Measurements from ENCODE around the gene PTPRJ. TPM values are rescaled to one million over a fixed set of nuclear protein-coding genes. Genes with fewer than 3 reads are reported as not detected.
A peak's percentile ranks its signal among the peaks of the same experiment; 100 is the strongest.

PTPRJ gene
- total and polyA plus RNA-seq, 2 donors (not counting 1 experiment from before 2014, with no cell fraction given), result 11.2 to 20.0 TPM

DNA sequence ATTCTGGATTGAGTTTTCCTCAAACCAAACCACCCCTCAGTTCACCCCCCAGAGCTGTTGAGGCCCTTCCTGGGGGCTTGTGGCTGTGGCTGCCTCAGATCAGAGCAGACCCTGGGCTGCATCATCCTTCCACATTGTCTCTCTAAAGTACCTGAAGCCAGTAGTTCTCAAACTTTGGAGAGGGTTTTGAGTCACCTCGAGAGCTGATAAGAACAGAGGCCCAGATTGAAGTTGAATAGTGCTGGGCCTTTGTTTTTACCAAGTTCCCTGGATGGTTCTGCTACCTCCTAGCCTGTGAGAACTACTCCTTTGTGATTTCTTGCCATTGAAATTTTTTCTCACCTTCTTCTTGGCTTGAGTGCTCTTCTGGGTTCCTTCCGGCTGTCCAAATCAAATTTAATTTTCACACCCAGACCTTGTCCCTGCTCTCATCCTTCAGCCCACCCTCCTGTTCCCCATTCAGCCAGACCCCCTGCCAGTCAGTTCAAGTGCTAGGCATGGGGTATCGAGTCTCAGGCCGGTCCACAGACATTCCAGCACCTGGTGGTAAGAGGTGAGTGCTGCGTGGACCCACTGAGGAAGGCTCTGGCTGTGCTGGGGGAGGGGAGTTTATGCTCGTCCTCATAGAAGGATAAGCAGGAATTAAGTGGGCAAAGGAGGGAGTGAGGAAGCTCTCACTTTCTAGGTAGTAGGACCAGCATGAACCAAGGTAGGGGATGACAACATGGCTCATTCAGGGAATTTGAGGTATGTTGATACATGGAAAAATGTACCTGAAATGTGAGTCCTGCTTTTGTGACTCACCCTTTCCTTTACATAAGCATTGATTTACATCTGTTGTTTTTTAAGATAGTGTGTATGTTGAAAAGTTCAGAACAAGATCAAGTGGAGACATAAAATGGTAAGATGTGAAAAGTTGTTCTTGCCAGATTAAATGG, 116.5 kb downstream of the PTPRJ start:
- DNase-seq, result no peak
- Histone ChIP-seq H3K27me3 (replicated peaks in 1 of 4; ENCODE audit: control extremely low read depth in 1 of 4, control insufficient read depth in 3 of 4, insufficient read depth in 4 of 4, low read length in 3 of 4) (no peaks in the 10 kb centered on the region), H2AFZ (ENCODE audit: insufficient read depth, low read depth, low read length, poor library complexity, severe bottlenecking) (no peak overlapping the region), H3K9me3 (ENCODE audit: control extremely low read depth in 1 of 3, control insufficient read depth in 2 of 3, insufficient read depth in 1 of 3, low read length in 2 of 3) (no peaks in the 10 kb centered on the region), H3K4me2 (replicated peaks; ENCODE audit: low read depth, low read length, poor library complexity, severe bottlenecking) (no peak overlapping the region), H3K27ac (ENCODE audit: low read length in 2 of 2) (no peak overlapping the region), H3K4me1 (ENCODE audit: control insufficient read depth in 2 of 2, insufficient read depth in 2 of 2, low read length in 2 of 2) (peaks cover 0 to 15% of the 10 kb centered on the region in 2 donors), H4K20me1 (ENCODE audit: control insufficient read depth, insufficient read depth, low read length, poor library complexity, severe bottlenecking) (peaks cover 14% of the 10 kb centered on the region), H3K36me3 (replicated peaks in 1 of 2; ENCODE audit: control extremely low read depth in 1 of 2, control insufficient read depth in 1 of 2, extremely low read depth in 1 of 2, insufficient read depth in 2 of 2, low read length in 1 of 2) (peaks cover 0 to 2% of the 10 kb centered on the region in 2 experiments), H3K4me3 (ENCODE audit: control extremely low read depth in 1 of 5, extremely low read depth in 1 of 5, insufficient read depth in 1 of 5, low read depth in 2 of 5, low read length in 4 of 5) (no peak overlapping the region), H3K9ac (ENCODE audit: low read length) (no peak overlapping the region), H3K79me2 (ENCODE audit: control insufficient read depth, insufficient read depth, low read length) (peaks cover 82% of the 10 kb centered on the region)
- Mint-ChIP-seq H3K4me3 (no peak overlapping the region), H3K4me1 (peaks cover 38% of the 10 kb centered on the region), H3K27me3 (no peaks in the 10 kb centered on the region), H3K9me3 (ENCODE audit: insufficient read depth) (no peaks in the 10 kb centered on the region), H3K27ac (peak overlapping the region; percentile 37)
- CTCF ChIA-PET, result interaction anchor here (1.1 to 1.7 kb wide), 3 partner anchors 11 to 162 kb away, joined by 3 to 5 read pairs (median 4); no protein-coding TSS in a partner anchor
- intact Hi-C loops (cut with micrococcal nuclease), result no loop called here
- TF ChIP-seq EZH2 (IDR thresholded peaks at IDR 0.05; ENCODE audit: borderline replicate concordance, insufficient read depth, low read depth, low read length, poor library complexity, severe bottlenecking) (no peak), CTCF (IDR thresholded peaks at IDR 0.05) (no peak)
- POLR2A ChIA-PET, result no interaction called here
- 92% methylated on average over 6 of the region's 6 CpGs for WGBS (ENCODE audit: insufficient coverage)
- no peak for ATAC-seq (ENCODE audit: low read depth)

DNA sequence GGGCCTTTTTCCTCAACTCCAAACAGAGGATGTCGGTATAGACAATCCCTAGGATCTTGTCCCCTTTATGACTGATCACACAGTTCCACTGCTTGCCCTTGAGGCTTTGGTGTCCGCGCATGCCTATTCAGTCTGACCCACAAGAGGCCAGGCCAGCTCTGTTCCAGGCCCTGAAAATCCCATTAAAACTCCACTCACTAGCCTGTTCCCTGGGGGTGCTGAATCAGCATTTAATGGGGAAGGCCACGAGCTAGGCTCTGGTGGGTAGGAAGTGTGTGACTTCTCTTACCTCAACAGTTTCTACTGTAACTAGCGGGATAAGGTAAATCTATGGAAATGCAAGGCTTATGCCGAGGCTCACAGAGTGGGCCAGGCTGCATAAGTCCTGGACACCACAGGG, 117.7 kb downstream of the PTPRJ start:
- ChIA-PET CTCF (interaction anchor here (0.7 to 1.6 kb wide), 2 partner anchors 10 to 177 kb away, joined by 3 to 5 read pairs; no protein-coding TSS in a partner anchor), POLR2A (no interaction called here)
- no peak overlapping the region for H3K27ac ChIP-seq (ENCODE audit: low read length in 2 of 2)
- no peak overlapping the region for H3K4me2 ChIP-seq (replicated peaks; ENCODE audit: low read depth, low read length, poor library complexity, severe bottlenecking)
- no peaks in the 10 kb centered on the region for H3K27me3 ChIP-seq (replicated peaks in 1 of 4; ENCODE audit: control extremely low read depth in 1 of 4, control insufficient read depth in 3 of 4, insufficient read depth in 4 of 4, low read length in 3 of 4)
- H3K4me1 ChIP-seq (ENCODE audit: control insufficient read depth in 2 of 2, insufficient read depth in 2 of 2, low read length in 2 of 2), result peaks cover 5 to 22% of the 10 kb centered on the region in 2 donors
- H3K9me3 Mint-ChIP-seq (ENCODE audit: insufficient read depth), result no peaks in the 10 kb centered on the region
- no peak overlapping the region for H2AFZ ChIP-seq (ENCODE audit: insufficient read depth, low read depth, low read length, poor library complexity, severe bottlenecking)
- no peaks in the 10 kb centered on the region for H3K9me3 ChIP-seq (ENCODE audit: control extremely low read depth in 1 of 3, control insufficient read depth in 2 of 3, insufficient read depth in 1 of 3, low read length in 2 of 3)
- no peak overlapping the region for H3K27ac Mint-ChIP-seq
- H3K9ac ChIP-seq (ENCODE audit: low read length), result no peak overlapping the region
- H4K20me1 ChIP-seq (ENCODE audit: control insufficient read depth, insufficient read depth, low read length, poor library complexity, severe bottlenecking), result peaks cover 14% of the 10 kb centered on the region
- 88% methylated on average over 4 of the region's 6 CpGs for WGBS (ENCODE audit: insufficient coverage)
- peaks cover 0 to 2% of the 10 kb centered on the region in 2 experiments for H3K36me3 ChIP-seq (replicated peaks in 1 of 2; ENCODE audit: control extremely low read depth in 1 of 2, control insufficient read depth in 1 of 2, extremely low read depth in 1 of 2, insufficient read depth in 2 of 2, low read length in 1 of 2)
- no peaks in the 10 kb centered on the region for H3K27me3 Mint-ChIP-seq
- H3K4me3 ChIP-seq (ENCODE audit: control extremely low read depth in 1 of 5, extremely low read depth in 1 of 5, insufficient read depth in 1 of 5, low read depth in 2 of 5, low read length in 4 of 5), result no peak overlapping the region
- H3K4me3 Mint-ChIP-seq, result no peak overlapping the region
- H3K79me2 ChIP-seq (ENCODE audit: control insufficient read depth, insufficient read depth, low read length), result peaks cover 86% of the 10 kb centered on the region
- intact Hi-C loops (cut with micrococcal nuclease), result no loop called here
- H3K4me1 Mint-ChIP-seq, result peaks cover 41% of the 10 kb centered on the region
- TF ChIP-seq EZH2 (IDR thresholded peaks at IDR 0.05; ENCODE audit: borderline replicate concordance, insufficient read depth, low read depth, low read length, poor library complexity, severe bottlenecking) (no peak), CTCF (IDR thresholded peaks at IDR 0.05) (no peak)
- ATAC-seq (ENCODE audit: low read depth) (no peak), DNase-seq (no peak)
